Right kidney (tissue), 1 donor: ENCODE measurements around the gene PHF21B.

Experiments
- DNase-seq: peaks from one replicate; pipeline ENCODE4 v3.0.0-alpha.2; 2016

Gene PHF21B

GRCh38 chr22:44840611-44841322, 169.0 kb downstream of the PHF21B start:
- DNase-seq: no peak

DNA sequence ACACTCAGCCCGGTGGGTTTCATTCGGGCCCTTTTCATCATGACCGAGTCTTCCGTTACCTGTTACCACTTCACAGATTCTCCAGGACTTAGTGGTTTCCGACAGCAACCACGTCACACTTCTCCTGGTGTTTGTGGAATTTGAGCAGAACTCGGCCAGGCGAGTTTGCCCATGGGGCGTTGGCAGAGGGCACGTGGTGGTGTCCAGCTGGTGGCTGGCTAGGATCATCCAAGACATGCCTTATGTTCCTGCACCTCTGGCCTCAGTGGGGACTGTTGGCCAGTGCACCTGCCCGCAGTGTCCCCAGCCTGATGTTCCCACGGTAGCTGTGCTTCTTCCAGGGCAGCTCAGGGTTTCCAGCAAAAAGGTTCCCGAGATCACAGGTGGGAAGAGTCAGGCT, 170.1 kb downstream of the PHF21B start:
- DNase-seq: no peak

DNA sequence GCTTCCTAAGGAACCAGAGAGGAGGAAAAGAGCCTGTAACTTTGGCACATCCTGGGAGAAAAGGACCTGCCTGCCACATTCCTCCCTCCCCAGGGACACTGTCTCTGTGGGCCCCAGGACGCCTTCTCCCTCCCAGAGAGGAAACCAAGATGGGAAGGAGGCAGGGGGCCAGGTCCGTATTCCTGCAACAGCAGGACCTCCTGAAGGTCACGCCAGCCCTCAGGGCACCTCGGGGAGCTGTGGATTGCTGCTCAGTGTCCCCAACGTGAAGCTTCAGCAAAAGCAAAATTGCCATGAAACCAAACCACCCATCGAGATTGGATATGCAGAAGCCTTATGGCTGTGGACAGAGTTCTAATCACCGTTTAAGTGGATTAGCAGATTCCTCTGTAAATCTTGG, 170.7 kb downstream of the PHF21B start:
- no peak for DNase-seq

DNA sequence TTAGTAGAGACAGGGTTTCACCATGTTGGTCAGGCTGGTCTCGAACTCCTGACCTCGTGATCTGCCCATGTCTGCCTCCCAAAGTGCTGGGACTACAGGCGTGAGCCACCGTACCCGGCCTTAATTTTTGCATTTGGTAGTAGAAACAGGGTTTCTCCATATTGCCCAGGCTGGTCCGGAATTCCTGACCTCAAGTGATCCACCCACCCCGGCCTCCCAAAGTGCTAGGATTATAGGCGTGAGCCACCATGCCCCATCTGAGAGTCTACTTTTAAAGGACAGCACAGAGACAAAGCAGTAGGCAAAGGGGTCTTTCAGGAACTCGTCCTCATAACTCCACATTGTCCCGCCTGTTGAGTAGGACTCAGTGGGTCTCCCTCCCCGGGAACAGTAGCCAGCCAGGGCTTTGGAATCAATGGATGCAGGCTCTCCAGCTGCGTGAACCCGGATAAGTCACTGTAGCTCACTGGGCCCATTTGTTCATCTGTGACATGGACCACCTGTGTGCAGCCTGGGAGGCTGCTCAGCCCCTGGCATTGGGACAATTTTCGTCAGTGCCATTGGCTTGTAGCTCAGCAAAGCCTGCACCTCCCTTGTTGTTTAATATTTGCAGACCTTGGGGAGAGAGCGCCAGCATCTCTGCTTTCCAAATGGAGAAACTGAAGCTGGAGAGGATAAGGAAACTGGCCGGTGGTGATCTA, 171.3 kb downstream of the PHF21B start:
- no peak for DNase-seq

- no peak for DNase-seq
Observed at GRCh38 chr22:44837481-44837880, 172.3 kb downstream of the PHF21B start.

- no peak for DNase-seq
Observed at GRCh38 chr22:44834065-44834464, 175.7 kb downstream of the PHF21B start.

DNA sequence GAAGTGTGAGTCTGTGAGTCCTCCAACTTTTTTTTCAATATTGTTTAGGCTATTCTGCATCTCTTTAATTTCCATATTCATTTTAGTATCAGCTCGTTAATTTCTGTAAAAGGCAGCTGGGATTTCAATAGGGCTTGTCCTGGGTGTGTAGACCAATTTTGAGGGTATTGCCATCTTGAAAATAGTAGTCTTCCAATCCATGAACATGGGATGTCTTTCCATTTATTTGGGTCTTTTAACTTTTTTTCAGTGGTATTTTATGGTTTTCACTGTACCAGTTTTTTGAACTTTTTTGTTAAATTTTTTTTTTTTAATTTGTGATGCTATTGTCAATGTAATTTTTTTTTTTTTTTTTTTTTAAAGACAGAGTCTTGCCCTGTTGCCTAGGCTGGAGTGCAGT, 177.9 kb downstream of the PHF21B start:
- DNase-seq: no peak
